ENCODE measurements around the gene SELPLG. TPM values are rescaled to one million over a fixed set of nuclear protein-coding genes. Genes with fewer than 3 reads are reported as not detected.

The SELPLG gene
- total RNA-seq, 1 donor from 2014 or later: 5.8 TPM

GRCh38 chr12:108609537-108610335 is 24.0 kb downstream of the SELPLG start:
- Histone ChIP-seq H3K4me3 (ENCODE audit: insufficient read depth, low read depth, low read length) (no peak overlapping the region), H2AFZ (ENCODE audit: low read depth, low read length) (no peak overlapping the region), H3K4me2 (ENCODE audit: low read length) (peak overlapping the region; percentile 50), H4K20me1 (ENCODE audit: insufficient read depth, low read length) (no peaks in the 10 kb centered on the region), H3K27ac (ENCODE audit: low read depth, low read length) (no peak overlapping the region), H3K4me1 (ENCODE audit: insufficient read depth, low read length) (peaks cover 25% of the 10 kb centered on the region), H3K27me3 (ENCODE audit: insufficient read depth, low read length) (no peaks in the 10 kb centered on the region), H3K79me2 (ENCODE audit: insufficient read depth, low read length) (no peaks in the 10 kb centered on the region), H3K36me3 (ENCODE audit: insufficient read depth, low read length) (no peaks in the 10 kb centered on the region), H3K9ac (ENCODE audit: low read length) (peak overlapping the region; percentile 21), H3K9me3 (ENCODE audit: insufficient read depth, low read depth, low read length) (no peaks in the 10 kb centered on the region)
- FAIRE-seq (no peak), DNase-seq (ENCODE audit: low read depth) (peak; percentile 84)
- TF ChIP-seq EZH2 (IDR thresholded peaks at IDR 0.05; ENCODE audit: insufficient read depth, low read length): no peak
- H3K36me3 Mint-ChIP-seq (ENCODE audit: low read depth, unreplicated experiment): peaks cover 2% of the 10 kb centered on the region
- peaks cover 2% of the 10 kb centered on the region for H3K27me3 Mint-ChIP-seq (ENCODE audit: low read depth, unreplicated experiment)
- H3K4me3 Mint-ChIP-seq (ENCODE audit: unreplicated experiment): no peak overlapping the region
- H3K27ac Mint-ChIP-seq (ENCODE audit: unreplicated experiment): no peak overlapping the region
- H3K4me1 Mint-ChIP-seq (ENCODE audit: low read depth, unreplicated experiment): peaks cover 18% of the 10 kb centered on the region
- H3K9me3 Mint-ChIP-seq (ENCODE audit: unreplicated experiment): no peaks in the 10 kb centered on the region

DNA sequence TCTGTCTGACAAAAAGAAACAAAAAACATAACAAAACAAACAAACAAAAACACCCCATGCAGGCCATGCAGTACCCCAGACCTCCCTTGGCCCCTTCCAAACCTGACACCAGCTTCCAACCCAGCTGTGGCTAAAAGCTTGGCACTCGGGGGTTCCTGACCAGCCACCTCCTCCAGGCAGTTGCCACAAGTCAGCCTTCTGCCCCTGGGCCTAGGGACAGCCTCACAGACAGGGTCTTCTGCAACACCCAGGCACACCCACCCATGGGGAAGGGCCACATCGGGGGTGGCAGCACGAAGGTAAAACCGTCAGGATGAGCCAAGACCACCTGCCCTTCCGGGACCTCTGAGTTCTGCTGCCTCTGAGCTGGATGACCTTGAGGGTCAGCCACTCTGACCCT is 25.1 kb downstream of the SELPLG start:
- no peak overlapping the region for H3K27ac ChIP-seq (ENCODE audit: low read depth, low read length)

DNA sequence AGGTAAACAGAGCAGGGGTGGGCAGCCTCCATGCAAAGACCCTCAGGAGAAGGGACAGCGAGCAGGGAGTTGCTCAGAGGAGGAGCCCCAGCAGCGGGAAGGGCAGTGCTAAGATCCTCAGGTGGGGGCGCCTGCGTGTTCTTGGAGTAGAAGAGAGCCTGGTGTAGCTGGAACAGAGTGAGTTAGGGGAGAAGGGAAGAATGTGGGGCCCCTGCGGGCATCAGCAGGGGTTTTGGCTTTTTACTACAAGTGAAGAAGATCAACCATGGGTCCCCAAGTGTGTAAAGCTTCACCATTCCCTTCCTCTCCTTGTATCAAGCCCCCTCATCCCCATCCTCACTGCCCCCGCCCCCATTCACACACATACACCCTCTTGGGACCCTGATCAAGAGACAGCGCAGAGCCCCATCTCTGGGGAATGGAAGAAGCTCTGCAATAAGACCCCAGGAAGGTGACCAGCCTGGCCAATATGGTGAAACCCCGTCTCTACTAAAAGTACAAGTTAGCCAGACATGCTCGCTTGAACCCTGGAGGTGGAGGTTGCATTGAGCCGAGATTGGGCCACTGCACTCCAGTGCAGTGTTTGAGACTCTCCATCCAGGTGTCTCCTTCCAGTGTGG is 25.6 kb downstream of the SELPLG start:
- TF ChIP-seq, protein P1, sequence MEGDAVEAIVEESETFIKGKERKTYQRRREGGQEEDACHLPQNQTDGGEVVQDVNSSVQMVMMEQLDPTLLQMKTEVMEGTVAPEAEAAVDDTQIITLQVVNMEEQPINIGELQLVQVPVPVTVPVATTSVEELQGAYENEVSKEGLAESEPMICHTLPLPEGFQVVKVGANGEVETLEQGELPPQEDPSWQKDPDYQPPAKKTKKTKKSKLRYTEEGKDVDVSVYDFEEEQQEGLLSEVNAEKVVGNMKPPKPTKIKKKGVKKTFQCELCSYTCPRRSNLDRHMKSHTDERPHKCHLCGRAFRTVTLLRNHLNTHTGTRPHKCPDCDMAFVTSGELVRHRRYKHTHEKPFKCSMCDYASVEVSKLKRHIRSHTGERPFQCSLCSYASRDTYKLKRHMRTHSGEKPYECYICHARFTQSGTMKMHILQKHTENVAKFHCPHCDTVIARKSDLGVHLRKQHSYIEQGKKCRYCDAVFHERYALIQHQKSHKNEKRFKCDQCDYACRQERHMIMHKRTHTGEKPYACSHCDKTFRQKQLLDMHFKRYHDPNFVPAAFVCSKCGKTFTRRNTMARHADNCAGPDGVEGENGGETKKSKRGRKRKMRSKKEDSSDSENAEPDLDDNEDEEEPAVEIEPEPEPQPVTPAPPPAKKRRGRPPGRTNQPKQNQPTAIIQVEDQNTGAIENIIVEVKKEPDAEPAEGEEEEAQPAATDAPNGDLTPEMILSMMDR (IDR thresholded peaks at IDR 0.05; ENCODE audit: insufficient read depth, low read depth, low read length): no peak
- TF ChIP-seq EZH2 (IDR thresholded peaks at IDR 0.05; ENCODE audit: insufficient read depth, low read length): no peak

More for the DNA sequence above, 25.1 kb downstream of the SELPLG start:
- no peaks in the 10 kb centered on the region for H3K79me2 ChIP-seq (ENCODE audit: insufficient read depth, low read length)
- H3K4me2 ChIP-seq (ENCODE audit: low read length): no peak overlapping the region
- H3K9me3 Mint-ChIP-seq (ENCODE audit: unreplicated experiment): no peaks in the 10 kb centered on the region
- H3K36me3 ChIP-seq (ENCODE audit: insufficient read depth, low read length): no peaks in the 10 kb centered on the region
- peaks cover 22% of the 10 kb centered on the region for H3K4me1 Mint-ChIP-seq (ENCODE audit: low read depth, unreplicated experiment)
- DNase-seq (ENCODE audit: low read depth) (no peak), FAIRE-seq (no peak)
- no peaks in the 10 kb centered on the region for H3K9me3 ChIP-seq (ENCODE audit: insufficient read depth, low read depth, low read length)
- peaks cover 3% of the 10 kb centered on the region for H3K27me3 Mint-ChIP-seq (ENCODE audit: low read depth, unreplicated experiment)
- peaks cover 24% of the 10 kb centered on the region for H3K4me1 ChIP-seq (ENCODE audit: insufficient read depth, low read length)
- H3K27me3 ChIP-seq (ENCODE audit: insufficient read depth, low read length): no peaks in the 10 kb centered on the region
- H3K4me3 Mint-ChIP-seq (ENCODE audit: unreplicated experiment): no peak overlapping the region
- no peaks in the 10 kb centered on the region for H4K20me1 ChIP-seq (ENCODE audit: insufficient read depth, low read length)
- no peak for TF ChIP-seq EZH2 (IDR thresholded peaks at IDR 0.05; ENCODE audit: insufficient read depth, low read length)
- TF ChIP-seq, protein P1 (IDR thresholded peaks at IDR 0.05; ENCODE audit: insufficient read depth, low read depth, low read length): no peak
- H3K36me3 Mint-ChIP-seq (ENCODE audit: low read depth, unreplicated experiment): no peaks in the 10 kb centered on the region
- H2AFZ ChIP-seq (ENCODE audit: low read depth, low read length): no peak overlapping the region
- H3K4me3 ChIP-seq (ENCODE audit: insufficient read depth, low read depth, low read length): no peak overlapping the region
- no peak overlapping the region for H3K9ac ChIP-seq (ENCODE audit: low read length)
- no peak overlapping the region for H3K27ac Mint-ChIP-seq (ENCODE audit: unreplicated experiment)

More for the DNA sequence above, 25.6 kb downstream of the SELPLG start:
- Histone ChIP-seq H3K27ac (ENCODE audit: low read depth, low read length) (no peak overlapping the region), H3K79me2 (ENCODE audit: insufficient read depth, low read length) (no peaks in the 10 kb centered on the region), H3K27me3 (ENCODE audit: insufficient read depth, low read length) (no peaks in the 10 kb centered on the region), H2AFZ (ENCODE audit: low read depth, low read length) (no peak overlapping the region), H3K9ac (ENCODE audit: low read length) (no peak overlapping the region), H3K4me1 (ENCODE audit: insufficient read depth, low read length) (peaks cover 18% of the 10 kb centered on the region), H4K20me1 (ENCODE audit: insufficient read depth, low read length) (no peaks in the 10 kb centered on the region), H3K4me3 (ENCODE audit: insufficient read depth, low read depth, low read length) (no peak overlapping the region), H3K36me3 (ENCODE audit: insufficient read depth, low read length) (no peaks in the 10 kb centered on the region), H3K4me2 (ENCODE audit: low read length) (no peak overlapping the region), H3K9me3 (ENCODE audit: insufficient read depth, low read depth, low read length) (no peaks in the 10 kb centered on the region)
- H3K27ac Mint-ChIP-seq (ENCODE audit: unreplicated experiment): no peak overlapping the region
- no peaks in the 10 kb centered on the region for H3K36me3 Mint-ChIP-seq (ENCODE audit: low read depth, unreplicated experiment)
- DNase-seq (ENCODE audit: low read depth) (no peak), FAIRE-seq (no peak)
- peaks cover 19% of the 10 kb centered on the region for H3K4me1 Mint-ChIP-seq (ENCODE audit: low read depth, unreplicated experiment)
- peaks cover 5% of the 10 kb centered on the region for H3K27me3 Mint-ChIP-seq (ENCODE audit: low read depth, unreplicated experiment)
- no peak overlapping the region for H3K4me3 Mint-ChIP-seq (ENCODE audit: unreplicated experiment)
- no peaks in the 10 kb centered on the region for H3K9me3 Mint-ChIP-seq (ENCODE audit: unreplicated experiment)

All from astrocyte (in vitro differentiated cells and primary cell).